Liver (tissue), 3 donors: ENCODE results near the gene SIRT5.

Experiments used
- EGR1 ChIP-seq, 2 donors: IDR thresholded peaks; 2 replicates each; pipeline ENCODE4 v1.6.1; 2016 to 2018; ENCODE audit warnings: antibody characterized with exemption in 2 of 2, low read depth in 2 of 2
- HNF4A ChIP-seq, 2 donors: conservative IDR thresholded peaks; 2 replicates each; pipeline ENCODE4 v1.6.1; 2016; ENCODE audit warnings: antibody characterized with exemption in 2 of 2, mild to moderate bottlenecking in 2 of 2
- JUND ChIP-seq, 2 donors: IDR thresholded peaks; 2 replicates each; pipeline ENCODE4 v1.6.1; 2016; ENCODE audit warnings: antibody characterized with exemption in 2 of 2
- RXRA ChIP-seq, 2 donors: IDR thresholded peaks; 2 replicates each; pipeline ENCODE4 v1.6.1; 2017 to 2018; ENCODE audit warnings: antibody characterized with exemption in 2 of 2, mild to moderate bottlenecking in 1 of 2
- SP1 ChIP-seq: IDR thresholded peaks from 2 replicates; pipeline ENCODE4 v1.6.1; 2018; ENCODE audit warnings: antibody characterized with exemption, mild to moderate bottlenecking
- TAF1 ChIP-seq: conservative IDR thresholded peaks from 2 replicates; pipeline ENCODE4 v1.6.1; 2016; ENCODE audit warnings: antibody characterized with exemption, mild to moderate bottlenecking
- YY1 ChIP-seq: IDR thresholded peaks from 2 replicates; pipeline ENCODE4 v1.6.1; 2016; ENCODE audit warnings: antibody characterized with exemption, mild to moderate bottlenecking
- TF ChIP-seq, protein P1 (sequence below): fragments of 150-350 bp; IDR thresholded peaks from 2 replicates; pipeline ENCODE4 v1.5.1; 2017; ENCODE audit warnings: improper control_type of control experiment, low read depth, low read length; ENCODE audit not compliant: missing input control
- TF ChIP-seq, protein P2 (sequence below): IDR thresholded peaks from 2 replicates; pipeline ENCODE4 v1.6.1; 2016; ENCODE audit warnings: antibody characterized with exemption
- TF ChIP-seq, protein P3 (sequence below): IDR thresholded peaks from 2 replicates; pipeline ENCODE4 v1.6.1; 2016; ENCODE audit warnings: antibody characterized with exemption, mild to moderate bottlenecking
- donor health status: healthy.
- donor health status: healthy.

DNA sequence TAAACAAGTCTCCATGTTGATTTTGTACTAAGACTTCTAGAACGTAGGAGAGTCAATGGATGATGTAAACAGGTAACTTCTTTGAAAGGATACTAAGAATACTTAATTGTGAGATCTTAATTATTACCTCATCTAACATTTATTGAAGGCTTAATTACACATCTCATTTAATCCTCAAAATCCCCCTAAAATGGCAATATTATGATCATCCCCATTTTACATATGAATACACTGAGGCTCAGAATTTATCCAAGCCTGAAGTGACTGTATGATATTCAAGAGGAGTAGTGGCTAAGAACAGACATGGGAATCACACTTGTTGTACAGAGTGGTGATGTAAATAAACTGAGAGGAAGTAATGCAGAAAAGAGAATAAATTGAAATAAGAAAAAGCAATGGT is 63.6 kb downstream of the SIRT5 start:
- no peak for TF ChIP-seq RXRA (IDR thresholded peaks at IDR 0.05)
- TF ChIP-seq, protein P1, sequence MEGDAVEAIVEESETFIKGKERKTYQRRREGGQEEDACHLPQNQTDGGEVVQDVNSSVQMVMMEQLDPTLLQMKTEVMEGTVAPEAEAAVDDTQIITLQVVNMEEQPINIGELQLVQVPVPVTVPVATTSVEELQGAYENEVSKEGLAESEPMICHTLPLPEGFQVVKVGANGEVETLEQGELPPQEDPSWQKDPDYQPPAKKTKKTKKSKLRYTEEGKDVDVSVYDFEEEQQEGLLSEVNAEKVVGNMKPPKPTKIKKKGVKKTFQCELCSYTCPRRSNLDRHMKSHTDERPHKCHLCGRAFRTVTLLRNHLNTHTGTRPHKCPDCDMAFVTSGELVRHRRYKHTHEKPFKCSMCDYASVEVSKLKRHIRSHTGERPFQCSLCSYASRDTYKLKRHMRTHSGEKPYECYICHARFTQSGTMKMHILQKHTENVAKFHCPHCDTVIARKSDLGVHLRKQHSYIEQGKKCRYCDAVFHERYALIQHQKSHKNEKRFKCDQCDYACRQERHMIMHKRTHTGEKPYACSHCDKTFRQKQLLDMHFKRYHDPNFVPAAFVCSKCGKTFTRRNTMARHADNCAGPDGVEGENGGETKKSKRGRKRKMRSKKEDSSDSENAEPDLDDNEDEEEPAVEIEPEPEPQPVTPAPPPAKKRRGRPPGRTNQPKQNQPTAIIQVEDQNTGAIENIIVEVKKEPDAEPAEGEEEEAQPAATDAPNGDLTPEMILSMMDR: no peak
- TF ChIP-seq YY1: no peak
- TF ChIP-seq SP1: no peak
- no peak for TF ChIP-seq EGR1 (IDR thresholded peaks at IDR 0.05; ENCODE audit: low read depth in 2 of 2)
- TF ChIP-seq, protein P2, sequence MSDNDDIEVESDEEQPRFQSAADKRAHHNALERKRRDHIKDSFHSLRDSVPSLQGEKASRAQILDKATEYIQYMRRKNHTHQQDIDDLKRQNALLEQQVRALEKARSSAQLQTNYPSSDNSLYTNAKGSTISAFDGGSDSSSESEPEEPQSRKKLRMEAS: no peak
- TF ChIP-seq, protein P3, sequence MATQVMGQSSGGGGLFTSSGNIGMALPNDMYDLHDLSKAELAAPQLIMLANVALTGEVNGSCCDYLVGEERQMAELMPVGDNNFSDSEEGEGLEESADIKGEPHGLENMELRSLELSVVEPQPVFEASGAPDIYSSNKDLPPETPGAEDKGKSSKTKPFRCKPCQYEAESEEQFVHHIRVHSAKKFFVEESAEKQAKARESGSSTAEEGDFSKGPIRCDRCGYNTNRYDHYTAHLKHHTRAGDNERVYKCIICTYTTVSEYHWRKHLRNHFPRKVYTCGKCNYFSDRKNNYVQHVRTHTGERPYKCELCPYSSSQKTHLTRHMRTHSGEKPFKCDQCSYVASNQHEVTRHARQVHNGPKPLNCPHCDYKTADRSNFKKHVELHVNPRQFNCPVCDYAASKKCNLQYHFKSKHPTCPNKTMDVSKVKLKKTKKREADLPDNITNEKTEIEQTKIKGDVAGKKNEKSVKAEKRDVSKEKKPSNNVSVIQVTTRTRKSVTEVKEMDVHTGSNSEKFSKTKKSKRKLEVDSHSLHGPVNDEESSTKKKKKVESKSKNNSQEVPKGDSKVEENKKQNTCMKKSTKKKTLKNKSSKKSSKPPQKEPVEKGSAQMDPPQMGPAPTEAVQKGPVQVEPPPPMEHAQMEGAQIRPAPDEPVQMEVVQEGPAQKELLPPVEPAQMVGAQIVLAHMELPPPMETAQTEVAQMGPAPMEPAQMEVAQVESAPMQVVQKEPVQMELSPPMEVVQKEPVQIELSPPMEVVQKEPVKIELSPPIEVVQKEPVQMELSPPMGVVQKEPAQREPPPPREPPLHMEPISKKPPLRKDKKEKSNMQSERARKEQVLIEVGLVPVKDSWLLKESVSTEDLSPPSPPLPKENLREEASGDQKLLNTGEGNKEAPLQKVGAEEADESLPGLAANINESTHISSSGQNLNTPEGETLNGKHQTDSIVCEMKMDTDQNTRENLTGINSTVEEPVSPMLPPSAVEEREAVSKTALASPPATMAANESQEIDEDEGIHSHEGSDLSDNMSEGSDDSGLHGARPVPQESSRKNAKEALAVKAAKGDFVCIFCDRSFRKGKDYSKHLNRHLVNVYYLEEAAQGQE: no peak
- no peak for TF ChIP-seq TAF1
- no peak for TF ChIP-seq HNF4A (conservative IDR thresholded peaks at IDR 0.05)
- TF ChIP-seq JUND (IDR thresholded peaks at IDR 0.05): no peak
